ENCODE data around the gene IMPDH1. TPM values are rescaled to one million over a fixed set of nuclear protein-coding genes. Genes with fewer than 3 reads are reported as not detected.

IMPDH1 gene
- polyA plus RNA-seq, 4 donors, result 26.0 to 31.8 (median 29.0) TPM

DNA sequence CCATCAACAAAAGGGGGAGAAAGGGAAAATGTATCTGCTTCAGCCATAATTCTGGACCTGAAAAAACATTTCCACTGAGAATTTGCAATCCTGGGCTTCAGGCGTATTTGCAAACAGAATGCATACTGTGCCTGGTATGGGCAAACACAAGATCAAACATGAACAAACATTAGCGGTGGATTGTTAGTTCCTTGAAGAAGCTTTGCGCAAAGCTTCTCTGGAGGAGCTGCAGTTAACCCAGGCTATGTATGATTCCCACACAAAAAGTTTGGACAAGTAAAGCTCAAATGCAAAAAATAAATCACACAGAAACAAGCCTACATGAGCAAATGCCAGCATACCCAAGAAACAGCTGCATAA is 25.5 kb upstream of the IMPDH1 start:
- DNase-seq (ENCODE audit: low read depth in 4 of 4, low spot score in 2 of 4), result no peak

DNA sequence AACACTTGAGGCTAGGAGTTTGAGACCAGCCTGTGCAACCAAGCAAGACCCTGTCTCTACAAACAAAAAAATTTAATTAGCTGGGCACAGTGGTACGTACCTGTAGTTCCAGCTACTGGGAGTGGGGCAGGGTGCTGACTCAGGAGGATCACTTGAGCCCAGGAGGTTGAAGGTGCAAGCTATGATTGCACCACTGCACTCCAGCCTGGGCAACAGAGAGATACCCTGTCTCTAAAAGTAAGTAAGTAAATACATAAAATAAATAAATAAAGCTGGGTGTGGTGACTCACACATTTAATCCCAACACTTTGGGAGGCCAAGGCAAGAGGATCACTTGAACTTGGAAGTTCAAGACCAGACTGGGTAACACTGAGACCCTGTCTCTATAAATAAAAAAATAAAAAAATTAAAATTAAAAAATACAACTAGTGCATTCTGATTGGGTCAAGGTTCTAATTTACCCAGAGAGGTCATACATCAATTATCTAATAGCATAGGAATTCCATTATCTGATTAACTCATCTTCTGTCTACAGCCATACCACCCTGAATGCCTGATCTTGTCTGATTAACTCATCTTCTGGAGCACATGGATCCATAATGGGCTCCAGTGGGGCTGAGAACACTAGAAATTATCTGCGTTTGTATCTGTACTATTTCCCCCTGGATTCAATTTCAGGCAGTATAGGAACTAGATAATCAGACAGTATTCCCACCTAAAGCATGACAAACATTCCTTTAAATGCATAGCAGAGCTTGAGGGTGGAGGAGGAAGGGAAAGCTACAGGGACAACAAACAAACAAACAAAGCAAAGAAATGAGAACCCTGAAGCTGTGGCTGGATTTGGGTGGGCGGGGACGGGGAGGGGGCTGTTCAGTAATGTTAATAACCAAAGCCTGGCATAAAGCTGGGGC is 24.9 kb upstream of the IMPDH1 start:
- DNase-seq (ENCODE audit: low read depth in 4 of 4, low spot score in 2 of 4), result no peak

DNA sequence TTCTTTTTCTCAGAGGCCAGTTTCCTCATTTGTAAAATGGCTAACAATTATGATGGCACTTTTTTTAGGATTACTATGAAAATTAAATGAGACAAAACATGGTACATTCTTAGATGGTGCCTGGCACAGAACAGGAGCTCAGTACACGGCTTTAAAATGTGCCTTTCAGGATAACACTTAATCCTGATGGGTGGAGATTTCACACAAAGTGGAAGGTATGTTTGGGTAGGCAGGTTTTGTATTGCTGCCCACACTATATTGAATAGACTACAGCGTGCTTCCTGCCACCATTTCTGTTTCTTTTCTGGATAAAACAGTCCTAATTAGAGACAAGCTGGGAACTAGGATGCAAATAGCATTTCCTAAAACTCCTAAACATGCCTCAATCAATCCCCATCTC is 22.0 kb upstream of the IMPDH1 start:
- DNase-seq (ENCODE audit: low read depth in 4 of 4, low spot score in 2 of 4), result no peak

DNA sequence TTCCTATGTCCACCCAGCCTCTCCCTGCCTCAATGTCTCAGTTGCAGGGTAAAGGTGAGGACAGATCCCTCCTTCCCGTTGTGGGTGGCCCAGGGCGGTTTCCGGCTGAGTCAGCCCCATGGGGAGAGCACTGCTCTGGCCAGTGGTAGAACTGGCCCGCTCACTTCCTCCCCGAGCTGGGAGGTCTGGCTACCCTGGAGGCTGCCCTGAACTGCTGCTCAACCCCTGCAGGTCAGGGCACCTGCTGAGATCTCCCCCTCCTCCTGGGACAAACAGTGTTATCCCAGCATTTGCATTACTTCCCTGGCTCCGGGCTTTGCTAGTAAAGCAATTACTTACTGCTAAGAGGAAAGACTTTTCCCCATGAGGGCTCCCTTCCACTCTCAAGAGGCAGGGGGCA is 21.4 kb upstream of the IMPDH1 start:
- no peak for DNase-seq (ENCODE audit: low read depth in 4 of 4, low spot score in 2 of 4)

DNA sequence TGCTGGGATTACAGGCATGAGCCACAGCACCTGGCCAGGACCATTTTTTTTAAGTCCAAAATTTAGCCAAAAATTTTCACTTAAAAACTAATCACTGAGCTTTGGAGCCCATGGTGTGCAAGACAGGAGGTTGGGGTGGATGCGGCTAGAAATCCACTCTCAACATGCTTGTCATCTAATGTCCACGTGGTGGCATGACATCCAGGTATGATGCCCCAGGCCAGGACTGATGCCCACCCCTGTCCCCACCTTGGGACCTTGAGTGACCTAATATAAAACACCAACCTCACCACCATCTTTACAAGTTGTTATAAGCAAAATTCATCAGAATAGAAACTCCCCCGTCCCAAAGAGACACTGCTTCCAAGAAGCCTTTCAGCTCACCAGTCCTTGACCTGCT is 20.4 kb upstream of the IMPDH1 start:
- no peak for DNase-seq (ENCODE audit: low read depth in 4 of 4, low spot score in 2 of 4)

DNA sequence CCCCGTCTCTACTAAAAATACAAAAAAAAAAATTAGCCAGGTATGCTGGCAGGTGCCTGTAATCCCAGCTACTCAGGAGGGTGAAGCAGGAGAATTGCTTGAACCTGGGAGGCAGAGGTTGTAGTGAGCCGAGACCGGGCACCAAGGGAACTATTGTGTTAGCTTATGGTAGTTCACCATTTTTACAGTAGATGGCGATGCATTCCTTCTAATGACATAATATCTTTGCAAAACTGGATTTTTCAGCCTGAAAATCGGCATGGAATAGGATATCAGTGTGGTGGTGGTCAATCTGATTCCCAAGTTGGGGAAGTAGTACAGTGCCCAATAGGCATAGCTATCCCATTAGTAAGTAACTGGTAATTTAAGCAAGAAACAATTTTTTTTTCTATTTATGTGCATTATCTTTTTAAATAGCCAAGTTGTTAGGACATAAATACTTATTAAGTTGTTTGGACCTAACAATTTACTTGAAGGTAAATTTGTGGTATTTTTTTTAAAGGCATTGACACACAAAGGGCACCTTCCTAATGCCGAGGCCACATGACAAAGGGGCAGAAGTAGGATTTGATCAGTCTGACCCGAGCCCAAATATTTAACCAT is 17.6 kb upstream of the IMPDH1 start:
- DNase-seq (ENCODE audit: low read depth in 4 of 4, low spot score in 2 of 4), result peak in 1 of 4 donors; percentile 65

- DNase-seq (ENCODE audit: low read depth in 4 of 4, low spot score in 2 of 4), result no peak
Measured at GRCh38 chr7:128425850-128426249, 16.1 kb upstream of the IMPDH1 start.

- DNase-seq (ENCODE audit: low read depth in 4 of 4, low spot score in 2 of 4), result no peak
Measured at GRCh38 chr7:128424686-128425275, 15.0 kb upstream of the IMPDH1 start.

DNA sequence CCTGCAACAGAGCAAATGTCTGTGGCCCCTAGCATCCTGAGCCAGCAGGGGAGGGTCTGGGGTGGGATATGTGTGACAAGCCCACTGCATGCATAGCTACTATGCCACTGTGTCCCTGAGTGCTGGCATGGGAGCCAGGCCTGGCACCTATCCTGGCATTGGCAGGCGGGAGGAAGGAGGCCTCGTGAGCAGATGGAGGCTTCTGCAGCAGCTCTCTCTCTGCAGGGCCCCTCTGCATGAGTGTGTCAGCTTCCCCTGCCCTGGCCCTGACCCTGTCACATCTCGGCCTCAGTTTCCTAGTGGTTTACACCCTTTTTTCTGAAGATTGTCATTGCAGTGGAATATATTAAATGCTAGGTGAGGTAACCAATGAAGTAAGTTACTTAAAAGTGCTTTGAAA is 13.1 kb upstream of the IMPDH1 start:
- no peak for DNase-seq (ENCODE audit: low read depth in 4 of 4, low spot score in 2 of 4)

GRCh38 chr7:128422037-128422436 is 12.3 kb upstream of the IMPDH1 start:
- DNase-seq (ENCODE audit: low read depth in 4 of 4, low spot score in 2 of 4), result no peak

GRCh38 chr7:128421384-128421783 is 11.6 kb upstream of the IMPDH1 start:
- DNase-seq (ENCODE audit: low read depth in 4 of 4, low spot score in 2 of 4), result no peak

DNA sequence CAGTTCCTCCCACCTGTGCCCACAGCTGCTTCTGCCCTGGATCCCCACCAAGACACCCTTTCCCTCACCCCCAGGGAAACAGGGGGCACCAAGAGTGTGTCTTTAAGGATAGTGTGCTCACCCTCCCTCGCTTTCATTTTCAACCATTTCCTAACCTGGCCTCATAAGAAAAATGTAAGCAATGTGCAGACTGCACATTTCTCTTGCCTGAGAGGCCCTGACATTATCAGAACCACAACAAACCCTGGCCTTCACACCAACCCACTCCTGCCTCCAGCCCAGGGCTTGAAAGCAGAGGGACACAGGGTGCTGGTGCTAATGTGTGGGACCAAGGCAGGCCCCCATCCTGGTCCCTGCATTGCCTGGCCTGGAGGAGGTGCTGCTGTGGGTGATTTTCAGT is 11.0 kb upstream of the IMPDH1 start:
- no peak for DNase-seq (ENCODE audit: low read depth in 4 of 4, low spot score in 2 of 4)

DNA sequence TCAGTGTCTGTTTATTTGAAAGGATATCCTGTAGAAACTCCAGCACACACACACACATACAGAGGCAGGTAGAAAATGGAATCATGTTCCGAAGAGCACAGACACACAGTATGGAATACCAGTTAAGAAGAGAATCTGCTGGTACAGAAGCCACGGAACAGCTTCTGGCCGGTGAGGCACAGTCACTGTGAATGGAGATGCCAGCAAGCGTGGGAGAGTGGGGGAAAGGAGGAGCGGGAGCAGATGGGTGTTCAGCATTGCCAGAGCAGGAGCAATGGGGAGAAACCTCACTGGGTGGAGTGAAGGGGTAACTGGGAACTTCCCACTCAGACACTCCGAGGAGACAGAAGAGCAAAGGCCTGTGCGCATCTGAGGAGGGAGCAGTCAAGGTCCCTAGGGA is 9.5 kb upstream of the IMPDH1 start:
- no peak for DNase-seq (ENCODE audit: low read depth in 4 of 4, low spot score in 2 of 4)

GRCh38 chr7:128417071-128417470 is 7.3 kb upstream of the IMPDH1 start:
- DNase-seq (ENCODE audit: low read depth in 4 of 4, low spot score in 2 of 4), result no peak

GRCh38 chr7:128415217-128415785 is 5.5 kb upstream of the IMPDH1 start:
- no peak for DNase-seq (ENCODE audit: low read depth in 4 of 4, low spot score in 2 of 4)

- DNase-seq (ENCODE audit: low read depth in 4 of 4, low spot score in 2 of 4), result no peak
Measured at GRCh38 chr7:128410451-128410753, 620 bp upstream of the IMPDH1 start.

DNA sequence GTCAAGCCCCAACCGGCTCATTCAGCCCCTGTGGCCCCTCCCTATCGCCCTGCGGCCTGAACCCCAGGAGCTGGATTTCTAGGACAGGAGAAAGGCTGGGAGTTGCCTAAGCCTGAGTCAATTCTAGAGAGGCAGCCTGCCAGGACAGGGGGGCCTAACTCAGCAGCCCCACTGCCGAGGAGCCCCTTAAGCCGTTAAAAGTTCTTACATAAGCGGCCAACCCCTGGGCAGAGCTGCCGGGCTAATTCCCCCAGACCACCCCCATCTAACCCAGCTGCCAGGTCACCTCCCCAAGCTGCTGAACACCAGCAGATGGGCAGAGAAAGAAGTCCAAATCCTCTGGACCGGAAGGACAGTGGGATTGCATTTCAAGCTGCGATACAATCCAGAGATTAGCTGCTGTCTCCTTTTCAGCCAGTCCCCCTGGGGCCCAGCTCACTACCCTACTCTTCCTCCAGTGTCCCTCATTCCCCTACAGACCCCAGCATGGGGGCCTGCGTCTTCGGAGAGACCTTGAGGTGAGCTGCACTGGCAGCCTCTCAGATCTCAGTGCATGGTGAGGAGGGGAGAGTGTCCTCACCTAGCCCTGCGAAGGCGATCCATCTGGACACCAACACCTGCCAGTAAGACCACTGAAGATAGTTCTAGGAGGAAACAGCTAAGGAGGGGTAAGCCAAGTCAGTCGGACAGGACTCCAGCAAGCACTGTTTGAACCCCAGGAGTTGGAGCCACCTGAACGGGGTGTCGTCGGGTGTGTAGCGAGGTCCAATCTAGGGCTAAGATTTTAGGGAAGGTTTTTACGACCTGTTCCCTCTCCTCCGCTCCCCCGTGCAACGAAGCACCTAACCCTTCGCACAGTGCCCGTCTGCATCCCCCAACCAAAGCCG is 830 bp downstream of the IMPDH1 start:
- DNase-seq (ENCODE audit: low read depth in 4 of 4, low spot score in 2 of 4), result no peak

GRCh38 chr7:128407751-128408708 is 1.8 kb downstream of the IMPDH1 start:
- no peak for DNase-seq (ENCODE audit: low read depth in 4 of 4, low spot score in 2 of 4)

GRCh38 chr7:128407233-128407589 is 2.6 kb downstream of the IMPDH1 start:
- DNase-seq (ENCODE audit: low read depth in 4 of 4, low spot score in 2 of 4), result no peak
